ENCODE data around the gene UBE2R2.
A peak's percentile ranks its signal among the peaks of the same experiment; 100 is the strongest.

The UBE2R2 gene

GRCh38 chr9:33884856-33885701 is 68.1 kb downstream of the UBE2R2 start:
- no peak for DNase-seq (ENCODE audit: low read depth)

GRCh38 chr9:33885948-33886347 is 69.0 kb downstream of the UBE2R2 start:
- DNase-seq (ENCODE audit: low read depth): no peak

- no peak for DNase-seq (ENCODE audit: low read depth)
Measured at GRCh38 chr9:33893861-33894260, 76.9 kb downstream of the UBE2R2 start.

GRCh38 chr9:33894316-33894715 is 77.4 kb downstream of the UBE2R2 start:
- no peak for DNase-seq (ENCODE audit: low read depth)

- no peak for DNase-seq (ENCODE audit: low read depth)
Measured at GRCh38 chr9:33903157-33903780, 86.3 kb downstream of the UBE2R2 start.

- no peak for DNase-seq (ENCODE audit: low read depth)
Measured at GRCh38 chr9:33905137-33905536, 88.2 kb downstream of the UBE2R2 start.

GRCh38 chr9:33906769-33907168 is 89.8 kb downstream of the UBE2R2 start:
- no peak for DNase-seq (ENCODE audit: low read depth)

- no peak for DNase-seq (ENCODE audit: low read depth)
Measured at GRCh38 chr9:33907347-33907746, 90.4 kb downstream of the UBE2R2 start.

- no peak for DNase-seq (ENCODE audit: low read depth)
Measured at GRCh38 chr9:33908114-33908513, 91.2 kb downstream of the UBE2R2 start.

- no peak for DNase-seq (ENCODE audit: low read depth)
Measured at GRCh38 chr9:33908749-33909148, 91.8 kb downstream of the UBE2R2 start.

GRCh38 chr9:33913541-33913940 is 96.6 kb downstream of the UBE2R2 start:
- DNase-seq (ENCODE audit: low read depth): no peak

GRCh38 chr9:33914887-33915628 is 98.1 kb downstream of the UBE2R2 start:
- no peak for DNase-seq (ENCODE audit: low read depth)

- no peak for DNase-seq (ENCODE audit: low read depth)
Measured at GRCh38 chr9:33917036-33917435, 100.1 kb downstream of the UBE2R2 start.

GRCh38 chr9:33919276-33919897 is 102.4 kb downstream of the UBE2R2 start:
- no peak for DNase-seq (ENCODE audit: low read depth)

- DNase-seq (ENCODE audit: low read depth): peak; percentile 28
Measured at GRCh38 chr9:33921967-33922895, 105.3 kb downstream of the UBE2R2 start.

GRCh38 chr9:33923079-33923478 is 106.1 kb downstream of the UBE2R2 start:
- no peak for DNase-seq (ENCODE audit: low read depth)

GRCh38 chr9:33923998-33924701 is 107.2 kb downstream of the UBE2R2 start:
- DNase-seq (ENCODE audit: low read depth): no peak

GRCh38 chr9:33924978-33925797 is 108.2 kb downstream of the UBE2R2 start:
- DNase-seq (ENCODE audit: low read depth): peak; percentile 57

- DNase-seq (ENCODE audit: low read depth): no peak
Measured at GRCh38 chr9:33926746-33927485, 110.0 kb downstream of the UBE2R2 start.
